Erythroblast (primary cell): Measurements from ENCODE around the gene VEGFC.

Experiments used
- GATA1 ChIP-seq: IDR thresholded peaks from 2 replicates; pipeline ENCODE4 v1.6.1; 2011; ENCODE audit warnings: low read depth, mild to moderate bottlenecking, control low read depth, low read length, moderate library complexity
- POLR2A ChIP-seq: IDR thresholded peaks from 2 replicates; pipeline ENCODE4 v1.6.1; 2011; ENCODE audit warnings: mild to moderate bottlenecking, low read length

DNA sequence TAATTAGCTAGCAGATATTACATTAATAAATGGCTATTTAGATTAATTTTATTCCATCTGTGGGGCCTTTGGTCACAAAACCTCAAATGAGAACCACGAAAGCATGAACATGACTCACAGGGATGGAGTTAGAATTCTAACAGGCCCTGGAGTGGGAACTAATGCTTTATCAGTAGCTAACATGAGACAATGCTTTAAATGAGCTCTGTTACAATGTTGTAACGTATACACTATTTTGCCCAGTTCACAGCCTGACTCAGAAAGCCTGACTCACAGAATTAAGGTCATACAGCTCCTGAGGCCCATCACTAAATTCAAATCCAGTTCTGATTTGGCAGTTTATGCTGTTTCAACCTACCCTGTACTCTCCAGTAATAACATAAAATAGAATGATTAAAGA is 23.2 kb downstream of the VEGFC start:
- TF ChIP-seq POLR2A = no peak
- no peak for TF ChIP-seq GATA1
